ENCODE measurements around the gene TAS2R60. TPM values are rescaled to one million over a fixed set of nuclear protein-coding genes. Genes with fewer than 3 reads are reported as not detected.

Gene TAS2R60
- total and polyA plus RNA-seq, 9 of the 15 experiments (the other 6 are each of a cell fraction or from before 2014, with no cell fraction given): 0.08 TPM; not detected in 8

GRCh38 chr7:143463556-143463955 is 20.3 kb downstream of the TAS2R60 start:
- no peak overlapping the region for H3K4me3 ChIP-seq
- H3K9me1 ChIP-seq (ENCODE audit: control insufficient read depth, insufficient read depth, low read length): no peaks in the 10 kb centered on the region
- DNase-seq (ENCODE audit: extremely low read depth in 1 of 4, low spot score in 3 of 4) (no peak), FAIRE-seq (no peak), ATAC-seq (no peak)
- no peak overlapping the region for H3K4me2 ChIP-seq (ENCODE audit: insufficient read depth, low read length)
- no peak overlapping the region for H3K27ac ChIP-seq (ENCODE audit: extremely low read depth, low read depth, low read length)
- in situ Hi-C loops (cut with MboI): no loop called here
- no TSS peak for BruUV-seq (replicated peaks)
- peaks cover 4 to 6% of the 10 kb centered on the region in 2 experiments; a peak in 3 of 5 replicates for H3K27me3 ChIP-seq (ENCODE audit: control insufficient read depth in 2 of 2, insufficient read depth in 2 of 2, low read length in 2 of 2)
- H3K79me2 ChIP-seq (ENCODE audit: control insufficient read depth, insufficient read depth, low read length): no peaks in the 10 kb centered on the region
- no peaks in the 10 kb centered on the region for H3K36me3 ChIP-seq (ENCODE audit: control insufficient read depth, insufficient read depth, low read length)
- no peak overlapping the region for H2AFZ ChIP-seq (ENCODE audit: low read depth, low read length)
- H4K20me1 ChIP-seq (replicated peaks; ENCODE audit: control insufficient read depth, insufficient read depth, low read length): no peaks in the 10 kb centered on the region
- H3K9me3 ChIP-seq (replicated peaks; ENCODE audit: control insufficient read depth, insufficient read depth, low read depth, low read length): peaks cover 6% of the 10 kb centered on the region; the same call in 1 of the 2 replicates
- TF ChIP-seq, protein P1, sequence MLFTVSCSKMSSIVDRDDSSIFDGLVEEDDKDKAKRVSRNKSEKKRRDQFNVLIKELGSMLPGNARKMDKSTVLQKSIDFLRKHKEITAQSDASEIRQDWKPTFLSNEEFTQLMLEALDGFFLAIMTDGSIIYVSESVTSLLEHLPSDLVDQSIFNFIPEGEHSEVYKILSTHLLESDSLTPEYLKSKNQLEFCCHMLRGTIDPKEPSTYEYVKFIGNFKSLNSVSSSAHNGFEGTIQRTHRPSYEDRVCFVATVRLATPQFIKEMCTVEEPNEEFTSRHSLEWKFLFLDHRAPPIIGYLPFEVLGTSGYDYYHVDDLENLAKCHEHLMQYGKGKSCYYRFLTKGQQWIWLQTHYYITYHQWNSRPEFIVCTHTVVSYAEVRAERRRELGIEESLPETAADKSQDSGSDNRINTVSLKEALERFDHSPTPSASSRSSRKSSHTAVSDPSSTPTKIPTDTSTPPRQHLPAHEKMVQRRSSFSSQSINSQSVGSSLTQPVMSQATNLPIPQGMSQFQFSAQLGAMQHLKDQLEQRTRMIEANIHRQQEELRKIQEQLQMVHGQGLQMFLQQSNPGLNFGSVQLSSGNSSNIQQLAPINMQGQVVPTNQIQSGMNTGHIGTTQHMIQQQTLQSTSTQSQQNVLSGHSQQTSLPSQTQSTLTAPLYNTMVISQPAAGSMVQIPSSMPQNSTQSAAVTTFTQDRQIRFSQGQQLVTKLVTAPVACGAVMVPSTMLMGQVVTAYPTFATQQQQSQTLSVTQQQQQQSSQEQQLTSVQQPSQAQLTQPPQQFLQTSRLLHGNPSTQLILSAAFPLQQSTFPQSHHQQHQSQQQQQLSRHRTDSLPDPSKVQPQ (CRISPR knock-in tag; IDR thresholded peaks at IDR 0.05; ENCODE audit: borderline replicate concordance): no peak
- TF ChIP-seq ZNF79 (CRISPR knock-in tag; IDR thresholded peaks at IDR 0.05; ENCODE audit: low read depth): no peak
- TF ChIP-seq, protein P2, sequence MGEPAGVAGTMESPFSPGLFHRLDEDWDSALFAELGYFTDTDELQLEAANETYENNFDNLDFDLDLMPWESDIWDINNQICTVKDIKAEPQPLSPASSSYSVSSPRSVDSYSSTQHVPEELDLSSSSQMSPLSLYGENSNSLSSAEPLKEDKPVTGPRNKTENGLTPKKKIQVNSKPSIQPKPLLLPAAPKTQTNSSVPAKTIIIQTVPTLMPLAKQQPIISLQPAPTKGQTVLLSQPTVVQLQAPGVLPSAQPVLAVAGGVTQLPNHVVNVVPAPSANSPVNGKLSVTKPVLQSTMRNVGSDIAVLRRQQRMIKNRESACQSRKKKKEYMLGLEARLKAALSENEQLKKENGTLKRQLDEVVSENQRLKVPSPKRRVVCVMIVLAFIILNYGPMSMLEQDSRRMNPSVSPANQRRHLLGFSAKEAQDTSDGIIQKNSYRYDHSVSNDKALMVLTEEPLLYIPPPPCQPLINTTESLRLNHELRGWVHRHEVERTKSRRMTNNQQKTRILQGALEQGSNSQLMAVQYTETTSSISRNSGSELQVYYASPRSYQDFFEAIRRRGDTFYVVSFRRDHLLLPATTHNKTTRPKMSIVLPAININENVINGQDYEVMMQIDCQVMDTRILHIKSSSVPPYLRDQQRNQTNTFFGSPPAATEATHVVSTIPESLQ (CRISPR knock-in tag; IDR thresholded peaks at IDR 0.05): no peak
- no peak for TF ChIP-seq ZBTB12 (CRISPR knock-in tag; IDR thresholded peaks at IDR 0.05)
- TF ChIP-seq ZBED1 (IDR thresholded peaks at IDR 0.05): no peak
- no peak for TF ChIP-seq MEF2A (IDR thresholded peaks at IDR 0.05; ENCODE audit: control insufficient read depth, low read depth, low read length)
- TF ChIP-seq SAFB (IDR thresholded peaks at IDR 0.05; ENCODE audit: borderline replicate concordance, low read depth, low read length): no peak
- no peak for TF ChIP-seq CBX5 (IDR thresholded peaks at IDR 0.05; ENCODE audit: borderline replicate concordance, low read depth)
- no peak for TF ChIP-seq TAF1 (IDR thresholded peaks at IDR 0.05; ENCODE audit: control insufficient read depth, extremely low read depth, insufficient read depth, low read length, severe bottlenecking)
- TF ChIP-seq SIN3A (IDR thresholded peaks at IDR 0.05; ENCODE audit: borderline replicate concordance in 2 of 2, control insufficient read depth in 1 of 2, low read depth in 2 of 2, low read length in 2 of 2): no peak
- TF ChIP-seq TARDBP (IDR thresholded peaks at IDR 0.05): no peak
- no peak for TF ChIP-seq MAZ (CRISPR knock-in tag; conservative IDR thresholded peaks at IDR 0.05 in 1 of 2, IDR thresholded peaks at IDR 0.05 in 1 of 2)
- TF ChIP-seq TAF9B (IDR thresholded peaks at IDR 0.05; ENCODE audit: partially characterized antibody): no peak
- ChIA-PET POLR2A (interaction anchor here (0.6 kb wide), 1 partner anchor 1135 kb away, joined by 3 read pairs; no protein-coding TSS in a partner anchor), CTCF (ENCODE audit: low intra/inter-chr PET ratio) (no interaction called here)
- intact Hi-C loops (cut with micrococcal nuclease): no loop called here
- H3K4me1 ChIP-seq (replicated peaks in 1 of 2; ENCODE audit: control insufficient read depth in 2 of 2, insufficient read depth in 2 of 2, low read length in 2 of 2): no peaks in the 10 kb centered on the region
- H3K9ac ChIP-seq (ENCODE audit: insufficient read depth in 1 of 2, low read depth in 2 of 2, low read length in 2 of 2): no peak overlapping the region
